GM18499 (cell line): Measurements from ENCODE around the gene DYNLT2.

Source experiments
- ATAC-seq: cut with Tn5 transposase; IDR thresholded peaks from one replicate; pipeline ENCODE4 v1.9.1; 2021; ENCODE audit warnings: moderate number of reproducible peaks; ENCODE audit not compliant: insufficient read depth, unreplicated experiment

DYNLT2 gene

GRCh38 chr6:169751242-169752073 is at the start of gene DYNLT2, which contains the start of gene ERMARD:
Gene DYNLT2 (minus strand): TSS chr6:169751572. CDS start chr6:169751458, 114 bp downstream.
Gene ERMARD (plus strand): TSS chr6:169751622. CDS start chr6:169751658, 36 bp downstream.
- peak; percentile 59 for ATAC-seq

- ATAC-seq: no peak
Measured at GRCh38 chr6:169800668-169801395, 49.5 kb upstream of the DYNLT2 start.

GRCh38 chr6:169800116-169800667 is 48.8 kb upstream of the DYNLT2 start:
- no peak for ATAC-seq

- no peak for ATAC-seq
Measured at GRCh38 chr6:169799474-169799926, 48.1 kb upstream of the DYNLT2 start.

GRCh38 chr6:169798764-169799473 is 47.5 kb upstream of the DYNLT2 start:
- no peak for ATAC-seq

- no peak for ATAC-seq
Measured at GRCh38 chr6:169795196-169795595, 43.8 kb upstream of the DYNLT2 start.

GRCh38 chr6:169794317-169795055 is 43.1 kb upstream of the DYNLT2 start:
- ATAC-seq: no peak

GRCh38 chr6:169793408-169793807 is 42.0 kb upstream of the DYNLT2 start:
- no peak for ATAC-seq

GRCh38 chr6:169792306-169793015 is 41.1 kb upstream of the DYNLT2 start:
- ATAC-seq: no peak

GRCh38 chr6:169791721-169792131 is 40.4 kb upstream of the DYNLT2 start:
- no peak for ATAC-seq

- peak; percentile 72 for ATAC-seq
Measured at GRCh38 chr6:169789944-169790927, 38.9 kb upstream of the DYNLT2 start.

GRCh38 chr6:169789146-169789943 is 38.0 kb upstream of the DYNLT2 start:
- ATAC-seq: no peak

- no peak for ATAC-seq
Measured at GRCh38 chr6:169788809-169789145, 37.4 kb upstream of the DYNLT2 start.

GRCh38 chr6:169787797-169788196 is 36.4 kb upstream of the DYNLT2 start:
- ATAC-seq: no peak

- no peak for ATAC-seq
Measured at GRCh38 chr6:169786349-169786748, 35.0 kb upstream of the DYNLT2 start.

- no peak for ATAC-seq
Measured at GRCh38 chr6:169785566-169785965, 34.2 kb upstream of the DYNLT2 start.

GRCh38 chr6:169784821-169785340 is 33.5 kb upstream of the DYNLT2 start:
- no peak for ATAC-seq
